HepG2 (cell line): Measurements from ENCODE around the gene EIF6. TPM values are rescaled to one million over a fixed set of nuclear protein-coding genes. Genes with fewer than 3 reads are reported as not detected.

Experiments
- ATAC-seq: fragments of 200-7000 bp; cut with Tn5 transposase; 3 replicates; pipeline ENCODE4 v1.9.1; 2020; ENCODE audit warnings: mild to moderate bottlenecking, moderate library complexity
- BruUV-seq: library from RNA; stranded (reverse); fragments of 400-500 nt; replicated peaks from 2 replicates; lab custom pipeline; 2021; lab: Mats Ljungman, UMichigan
- CTCF ChIA-PET: fragments of 300-600 bp; formaldehyde crosslinking; extraction: SDS; loops from one replicate; lab custom pipeline; 2021; ENCODE audit warnings: low total read pairs, inconsistent platforms, low intra/inter-chr PET ratio; lab: Yijun Ruan, JAX
- POLR2A ChIA-PET: fragments of 350-600 bp; sonication (Branson Sonifier 250); formaldehyde crosslinking; loops from one replicate; lab custom pipeline; 2020; ENCODE audit warnings: antibody characterized with exemption, inconsistent platforms; lab: Yijun Ruan, JAX
- DNase-seq: peaks from one replicate; pipeline ENCODE4 v3.0.0-alpha.2; 2015; ENCODE audit warnings: low spot score
- FAIRE-seq: peaks from 3 replicates; lab custom pipeline; 2011; peaks lifted over from hg19 to GRCh38; lab: Jason Lieb, UNC
- H2AFZ ChIP-seq: one replicate; pipeline ENCODE4 v1.6.1; 2011; ENCODE audit warnings: low read length, inconsistent platforms
- H3K27ac ChIP-seq: fragments of 300-600 bp; 3 replicates; pipeline ENCODE4 v1.8.0; 2011; ENCODE audit warnings: mixed run types, mild to moderate bottlenecking, mixed read lengths, low read length, inconsistent platforms; ENCODE audit not compliant: insufficient read depth; ENCODE audit errors: extremely low read length
- H3K27me3 ChIP-seq, 2 experiments: fragments of 200-600 bp in 1 of 2; 2 replicates in 1 of 2; 3 replicates in 1 of 2; pipeline versions ENCODE4 v1.6.0 to v1.8.0; 2011; ENCODE audit warnings: low read length in 2 of 2, mild to moderate bottlenecking in 2 of 2, moderate library complexity in 2 of 2, inconsistent platforms in 1 of 2; ENCODE audit not compliant: insufficient read depth in 2 of 2, control insufficient read depth in 1 of 2
- H3K36me3 ChIP-seq, 2 experiments: fragments of 200-600 bp in 1 of 2; replicated peaks in 1 of 2; 2 replicates in 1 of 2; 3 replicates in 1 of 2; pipeline versions ENCODE4 v1.5.1 to v1.8.0; 2011; ENCODE audit warnings: low read length in 2 of 2, inconsistent platforms in 1 of 2; ENCODE audit not compliant: insufficient read depth in 2 of 2, control insufficient read depth in 1 of 2
- H3K4me1 ChIP-seq: 2 replicates; pipeline ENCODE4 v1.5.1; 2012; ENCODE audit warnings: low read length, inconsistent platforms; ENCODE audit not compliant: insufficient read depth
- H3K4me2 ChIP-seq: 2 replicates; pipeline ENCODE4 v1.6.0; 2011; ENCODE audit warnings: low read depth, low read length, inconsistent platforms
- H3K4me3 ChIP-seq, 3 experiments: fragments of 200-600 bp in 1 of 3; sonication (generic), shearing (Covaris generic) in 1 of 3; replicated peaks in 1 of 3; 2 replicates each; pipeline ENCODE4 v1.5.1; 2011 to 2016; ENCODE audit warnings: low read length in 3 of 3, inconsistent platforms in 2 of 3, low read depth in 2 of 3, mild to moderate bottlenecking in 2 of 3, control low read depth in 1 of 3, mixed read lengths in 1 of 3; ENCODE audit not compliant: insufficient read depth in 1 of 3
- H3K79me2 ChIP-seq: one replicate; pipeline ENCODE4 v1.6.1; 2011; ENCODE audit warnings: low read length, inconsistent platforms; ENCODE audit not compliant: insufficient read depth
- H3K9ac ChIP-seq: 2 replicates; pipeline ENCODE4 v1.6.0; 2011; ENCODE audit warnings: mild to moderate bottlenecking, low read depth, low read length, inconsistent platforms; ENCODE audit not compliant: insufficient read depth
- H3K9me3 ChIP-seq: 2 replicates; pipeline ENCODE4 v1.5.1; 2012; ENCODE audit warnings: mild to moderate bottlenecking, low read length
- H4K20me1 ChIP-seq: 2 replicates; pipeline ENCODE4 v1.6.0; 2011; ENCODE audit warnings: inconsistent platforms, mild to moderate bottlenecking, low read length, moderate library complexity; ENCODE audit not compliant: insufficient read depth
- ETV6 ChIP-seq: sonication (generic); formaldehyde crosslinking; conservative IDR thresholded peaks from 2 replicates; pipeline ENCODE4 v1.4.0; 2020; ENCODE audit warnings: missing genetic modification reagents
- FOXJ3 ChIP-seq: sonication (generic); formaldehyde crosslinking; IDR thresholded peaks from 2 replicates; pipeline ENCODE4 v1.4.0; 2020; ENCODE audit warnings: missing genetic modification reagents, mild to moderate bottlenecking, borderline replicate concordance
- MED13 ChIP-seq: sonication (generic); formaldehyde crosslinking; IDR thresholded peaks from 2 replicates; pipeline ENCODE4 v1.5.0; 2020; ENCODE audit warnings: missing genetic modification reagents
- ZMYM3 ChIP-seq: sonication (generic); formaldehyde crosslinking; IDR thresholded peaks from 2 replicates; pipeline ENCODE4 v1.5.1; 2020; ENCODE audit warnings: mild to moderate bottlenecking, missing genetic modification reagents
- ZNF33A ChIP-seq: sonication (generic); formaldehyde crosslinking; IDR thresholded peaks from 2 replicates; pipeline ENCODE4 v1.5.1; 2020; ENCODE audit warnings: missing genetic modification reagents, mild to moderate bottlenecking, moderate library complexity, borderline replicate concordance
- ZNF747 ChIP-seq: sonication (generic); formaldehyde crosslinking; IDR thresholded peaks from 2 replicates; pipeline ENCODE4 v1.8.1; 2023; ENCODE audit warnings: missing genetic modification reagents, mild to moderate bottlenecking, borderline replicate concordance
- WGBS: methylation state at CpG from one replicate; pipeline ENCODE4 v1.1.6; 2017; ENCODE audit warnings: low lambda C conversion rate; 5-methylcytosine and 5-hydroxymethylcytosine counted together
- in situ Hi-C: cut with HindIII; loops from 2 replicates; pipeline ENCODE4 v1.10.0; 2017; ENCODE audit warnings: low pct_unique_long_range_greater_than_20kb; ENCODE audit not compliant: extremely low pct_ligation_motif_present
- intact Hi-C: fragments of 100-400 bp; cut with micrococcal nuclease; formaldehyde crosslinking; loops from one replicate; pipeline ENCODE4 v1.10.0; 2022; ENCODE audit not compliant: unreplicated experiment
- polyA plus RNA-seq, 8 experiments: library from polyadenylated mRNA; depleted of rRNA in 3 of 8; stranded (reverse) in 7 of 8; unstranded in 1 of 8; fragments of >200 nt; fragmentation: Illumina TruSeq in 4 of 8; extraction: Trizol in 4 of 8; gene quantifications; 2 replicates each; pipeline versions ENCODE4 v1.2.1 to v1.2.3, GENCODE V29; 2011 to 2016; ENCODE audit warnings: low read depth in 4 of 8, missing spikeins in 1 of 8, mixed read lengths in 1 of 8; ENCODE audit not compliant: insufficient read depth in 1 of 8
- total RNA-seq, 5 experiments: library from RNA; depleted of rRNA; stranded (reverse); fragments of >200 nt; fragmentation: Illumina TruSeq; extraction: Trizol; gene quantifications; 2 replicates each; pipeline ENCODE4 v1.2.3, GENCODE V29; 2016; ENCODE audit warnings: low read depth in 1 of 5
- TF ChIP-seq, protein P1 (sequence below): sonication (generic); formaldehyde crosslinking; conservative IDR thresholded peaks from 2 replicates; pipeline ENCODE4 v1.4.0; 2020; ENCODE audit warnings: missing genetic modification reagents

Gene EIF6
- total and polyA plus RNA-seq, 2 of the 13 experiments (the other 11 are each of a cell fraction or from before 2014, with no cell fraction given), result 462 to 466 TPM

DNA sequence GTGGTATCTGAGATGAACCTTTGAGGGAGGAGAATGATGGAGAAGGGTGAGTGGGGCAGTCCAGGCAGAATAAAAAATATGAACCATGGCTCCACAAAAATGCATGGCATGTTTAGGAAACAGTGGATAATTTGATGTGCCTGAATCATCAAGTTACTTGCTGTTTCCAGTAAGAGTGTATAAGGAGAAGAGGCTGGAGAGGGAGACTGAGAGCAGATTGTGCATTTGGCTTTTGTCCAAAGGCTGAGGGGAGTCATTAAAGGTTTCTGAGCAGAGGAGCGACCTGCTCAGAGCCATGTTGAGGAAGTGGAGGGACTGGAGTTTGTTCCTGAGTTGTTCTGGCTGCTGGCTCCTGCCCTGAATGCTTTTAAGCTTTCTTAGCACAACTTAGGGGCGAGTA, 52.0 kb downstream of the EIF6 start:
- no peak overlapping the region for H2AFZ ChIP-seq
- WGBS, result 8% methylated on average over 2 of the region's 2 CpGs
- no peak overlapping the region for H3K27ac ChIP-seq
- H3K9ac ChIP-seq, result no peak overlapping the region
- ATAC-seq (no peak), DNase-seq (no peak), FAIRE-seq (no peak)
- BruUV-seq, result no TSS peak
- H3K4me3 ChIP-seq, result no peak overlapping the region
- no peaks in the 10 kb centered on the region for H3K4me1 ChIP-seq
- no peak for TF ChIP-seq ZMYM3
- TF ChIP-seq MED13 (CRISPR knock-in tag), result no peak
- no peak for TF ChIP-seq FOXJ3
- TF ChIP-seq ZNF747 (CRISPR knock-in tag), result no peak
- TF ChIP-seq, protein P1, sequence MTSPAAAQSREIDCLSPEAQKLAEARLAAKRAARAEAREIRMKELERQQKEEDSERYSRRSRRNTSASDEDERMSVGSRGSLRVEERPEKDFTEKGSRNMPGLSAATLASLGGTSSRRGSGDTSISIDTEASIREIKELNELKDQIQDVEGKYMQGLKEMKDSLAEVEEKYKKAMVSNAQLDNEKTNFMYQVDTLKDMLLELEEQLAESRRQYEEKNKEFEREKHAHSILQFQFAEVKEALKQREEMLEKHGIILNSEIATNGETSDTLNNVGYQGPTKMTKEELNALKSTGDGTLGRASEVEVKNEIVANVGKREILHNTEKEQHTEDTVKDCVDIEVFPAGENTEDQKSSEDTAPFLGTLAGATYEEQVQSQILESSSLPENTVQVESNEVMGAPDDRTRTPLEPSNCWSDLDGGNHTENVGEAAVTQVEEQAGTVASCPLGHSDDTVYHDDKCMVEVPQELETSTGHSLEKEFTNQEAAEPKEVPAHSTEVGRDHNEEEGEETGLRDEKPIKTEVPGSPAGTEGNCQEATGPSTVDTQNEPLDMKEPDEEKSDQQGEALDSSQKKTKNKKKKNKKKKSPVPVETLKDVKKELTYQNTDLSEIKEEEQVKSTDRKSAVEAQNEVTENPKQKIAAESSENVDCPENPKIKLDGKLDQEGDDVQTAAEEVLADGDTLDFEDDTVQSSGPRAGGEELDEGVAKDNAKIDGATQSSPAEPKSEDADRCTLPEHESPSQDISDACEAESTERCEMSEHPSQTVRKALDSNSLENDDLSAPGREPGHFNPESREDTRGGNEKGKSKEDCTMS (CRISPR knock-in tag), result no peak
- no peak for TF ChIP-seq ETV6 (CRISPR knock-in tag)
- no peak for TF ChIP-seq ZNF33A
- no peaks in the 10 kb centered on the region for H3K36me3 ChIP-seq
- ChIA-PET POLR2A (no interaction called here), CTCF (no interaction called here)
- H3K9me3 ChIP-seq, result no peaks in the 10 kb centered on the region
- intact Hi-C loops (no loop called here), in situ Hi-C loops (no loop called here)
- H3K79me2 ChIP-seq, result no peaks in the 10 kb centered on the region
- H4K20me1 ChIP-seq, result 0 out of 2 replicates have a peak, but pooled peaks cover 2% of the 10 kb centered on the region
- peaks cover 3 to 33% of the 10 kb centered on the region in 2 experiments for H3K27me3 ChIP-seq
- no peak overlapping the region for H3K4me2 ChIP-seq
